Body of pancreas (tissue), 4 donors: Measurements from ENCODE around the gene TNRC6A.

Experiments
- CTCF ChIP-seq, 7 experiments: fragments of 450-650 bp in 4 of 7; fragments of 200-600 bp in 3 of 7; sonication (generic) in 3 of 7; IDR thresholded peaks; one replicate each; pipeline ENCODE4 v1.5.1; 2016 to 2019; ENCODE audit warnings: antibody characterized with exemption in 7 of 7
- POLR2A ChIP-seq, 3 donors: fragments of 450-650 bp; IDR thresholded peaks; one replicate each; pipeline ENCODE4 v1.6.1; 2016; ENCODE audit warnings: antibody characterized with exemption in 3 of 3, mild to moderate bottlenecking in 2 of 3

GRCh38 chr16:24766057-24766456, 36.6 kb downstream of the TNRC6A start:
- no peak for TF ChIP-seq POLR2A (IDR thresholded peaks at IDR 0.05)
- no peak for TF ChIP-seq CTCF (IDR thresholded peaks at IDR 0.05)
